ENCODE measurements around the gene SSU72. TPM values are rescaled to one million over a fixed set of nuclear protein-coding genes. Genes with fewer than 3 reads are reported as not detected.

The SSU72 gene
- total RNA-seq, 1 experiment from 2014 or later: 217 TPM

DNA sequence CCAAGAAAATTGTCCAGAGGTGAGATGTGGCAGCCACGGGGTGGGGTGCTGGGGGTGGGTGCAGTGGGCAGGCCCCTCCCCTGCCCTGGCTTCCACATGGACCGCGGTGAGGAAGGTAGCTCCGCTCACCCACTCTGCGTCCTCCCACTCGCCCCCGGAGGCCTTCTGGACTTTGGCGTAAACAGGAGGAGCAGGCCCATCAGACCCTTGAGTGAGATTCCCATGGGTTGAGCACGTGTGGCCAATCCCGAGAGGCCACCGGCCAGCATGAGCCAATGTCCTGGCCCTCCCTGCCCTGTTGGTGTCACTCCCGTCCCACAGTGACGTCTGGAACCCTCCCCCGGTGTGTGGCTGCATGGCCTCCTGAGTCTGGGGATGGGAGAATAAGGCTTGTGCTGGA, 26.1 kb downstream of the SSU72 start:
- no TSS peak for BruUV-seq (replicated peaks)
- intact Hi-C loops (cut with micrococcal nuclease; ENCODE audit: unreplicated experiment) (no loop called here), in situ Hi-C loops (cut with HindIII; ENCODE audit: low pct_unique_long_range_greater_than_20kb, low sequenced_read_pairs) (no loop called here)
- TF ChIP-seq TCF7L2 (IDR thresholded peaks at IDR 0.05; ENCODE audit: low read depth, low read length): no peak
- Histone ChIP-seq H3K4me3 (ENCODE audit: low read depth in 2 of 2, low read length in 2 of 2) (no peak overlapping the region), H3K36me3 (ENCODE audit: control insufficient read depth, insufficient read depth, low read length) (no peaks in the 10 kb centered on the region; the same call in none of the 2 replicates), H3K27me3 (ENCODE audit: control insufficient read depth, insufficient read depth, low read length) (no peaks in the 10 kb centered on the region), H3K27ac (ENCODE audit: low read length) (no peak overlapping the region), H3K4me1 (ENCODE audit: control insufficient read depth, insufficient read depth, low read length) (peaks cover 4% of the 10 kb centered on the region; the same call in 1 of the 2 replicates), H3K9me3 (ENCODE audit: control insufficient read depth, insufficient read depth, low read depth, low read length) (no peaks in the 10 kb centered on the region)
- DNase-seq (ENCODE audit: low read depth, low spot score) (no peak), ATAC-seq (no peak)
- ChIA-PET POLR2A (no interaction called here), CTCF (no interaction called here)

DNA sequence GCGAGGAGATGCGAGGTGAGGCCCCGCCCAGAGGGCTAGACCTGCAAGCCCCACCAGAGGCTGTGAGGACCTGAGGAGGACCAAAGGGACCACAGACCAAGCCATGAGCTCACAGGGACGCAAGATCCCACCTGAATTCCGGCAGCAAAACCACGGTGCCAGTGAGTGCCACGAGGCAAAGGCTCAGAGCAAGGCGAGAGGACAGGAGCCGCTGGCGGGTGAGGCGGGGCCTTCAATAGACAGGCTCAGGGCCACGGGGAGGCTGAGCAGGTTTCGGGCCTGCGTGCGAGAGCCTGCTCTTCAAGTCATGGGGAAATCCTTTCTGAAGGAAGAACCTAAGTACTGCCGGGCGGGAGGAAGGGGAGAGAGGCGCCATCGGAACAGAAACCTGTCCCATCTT, 27.2 kb downstream of the SSU72 start:
- H3K36me3 ChIP-seq (ENCODE audit: control insufficient read depth, insufficient read depth, low read length): no peaks in the 10 kb centered on the region; the same call in none of the 2 replicates
- CTCF ChIA-PET: no interaction called here
- no TSS peak for BruUV-seq (replicated peaks)

DNA sequence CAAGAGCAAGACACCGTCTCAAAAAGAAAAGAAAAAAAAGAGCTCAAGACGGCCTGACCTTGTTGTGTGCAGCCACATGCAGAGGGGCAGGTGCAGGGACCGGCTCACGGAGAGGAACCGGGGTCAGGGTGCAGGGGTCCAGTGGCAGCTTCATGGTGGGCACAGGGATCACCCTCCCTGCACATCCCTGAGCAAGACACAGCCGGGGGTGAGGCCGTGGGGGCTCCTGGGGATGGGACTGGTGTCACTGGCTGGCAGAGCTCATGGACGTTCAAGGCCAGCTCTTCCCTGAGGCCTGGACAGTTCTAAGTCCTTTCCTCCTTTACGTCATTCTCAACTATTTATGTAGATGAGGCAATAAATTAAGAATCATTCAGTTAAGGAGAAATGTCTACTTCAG, 27.7 kb downstream of the SSU72 start:
- Histone ChIP-seq H3K36me3 (ENCODE audit: control insufficient read depth, insufficient read depth, low read length) (no peaks in the 10 kb centered on the region; the same call in none of the 2 replicates), H3K9me3 (ENCODE audit: control insufficient read depth, insufficient read depth, low read depth, low read length) (no peaks in the 10 kb centered on the region), H3K27ac (ENCODE audit: low read length) (no peak overlapping the region), H3K27me3 (ENCODE audit: control insufficient read depth, insufficient read depth, low read length) (no peaks in the 10 kb centered on the region), H3K4me3 (ENCODE audit: low read depth in 2 of 2, low read length in 2 of 2) (no peak overlapping the region), H3K4me1 (ENCODE audit: control insufficient read depth, insufficient read depth, low read length) (peaks cover 4% of the 10 kb centered on the region; the same call in 1 of the 2 replicates)
- in situ Hi-C loops (cut with HindIII; ENCODE audit: low pct_unique_long_range_greater_than_20kb, low sequenced_read_pairs) (no loop called here), intact Hi-C loops (cut with micrococcal nuclease; ENCODE audit: unreplicated experiment) (no loop called here)
- BruUV-seq (replicated peaks): no TSS peak
- no peak for DNase-seq (ENCODE audit: low read depth, low spot score)
- no peak for TF ChIP-seq SIN3A (IDR thresholded peaks at IDR 0.05; ENCODE audit: borderline replicate concordance, insufficient read depth, low read depth, low read length)
- TF ChIP-seq, protein P1, sequence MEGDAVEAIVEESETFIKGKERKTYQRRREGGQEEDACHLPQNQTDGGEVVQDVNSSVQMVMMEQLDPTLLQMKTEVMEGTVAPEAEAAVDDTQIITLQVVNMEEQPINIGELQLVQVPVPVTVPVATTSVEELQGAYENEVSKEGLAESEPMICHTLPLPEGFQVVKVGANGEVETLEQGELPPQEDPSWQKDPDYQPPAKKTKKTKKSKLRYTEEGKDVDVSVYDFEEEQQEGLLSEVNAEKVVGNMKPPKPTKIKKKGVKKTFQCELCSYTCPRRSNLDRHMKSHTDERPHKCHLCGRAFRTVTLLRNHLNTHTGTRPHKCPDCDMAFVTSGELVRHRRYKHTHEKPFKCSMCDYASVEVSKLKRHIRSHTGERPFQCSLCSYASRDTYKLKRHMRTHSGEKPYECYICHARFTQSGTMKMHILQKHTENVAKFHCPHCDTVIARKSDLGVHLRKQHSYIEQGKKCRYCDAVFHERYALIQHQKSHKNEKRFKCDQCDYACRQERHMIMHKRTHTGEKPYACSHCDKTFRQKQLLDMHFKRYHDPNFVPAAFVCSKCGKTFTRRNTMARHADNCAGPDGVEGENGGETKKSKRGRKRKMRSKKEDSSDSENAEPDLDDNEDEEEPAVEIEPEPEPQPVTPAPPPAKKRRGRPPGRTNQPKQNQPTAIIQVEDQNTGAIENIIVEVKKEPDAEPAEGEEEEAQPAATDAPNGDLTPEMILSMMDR (IDR thresholded peaks at IDR 0.05): no peak
- TF ChIP-seq, protein P2, sequence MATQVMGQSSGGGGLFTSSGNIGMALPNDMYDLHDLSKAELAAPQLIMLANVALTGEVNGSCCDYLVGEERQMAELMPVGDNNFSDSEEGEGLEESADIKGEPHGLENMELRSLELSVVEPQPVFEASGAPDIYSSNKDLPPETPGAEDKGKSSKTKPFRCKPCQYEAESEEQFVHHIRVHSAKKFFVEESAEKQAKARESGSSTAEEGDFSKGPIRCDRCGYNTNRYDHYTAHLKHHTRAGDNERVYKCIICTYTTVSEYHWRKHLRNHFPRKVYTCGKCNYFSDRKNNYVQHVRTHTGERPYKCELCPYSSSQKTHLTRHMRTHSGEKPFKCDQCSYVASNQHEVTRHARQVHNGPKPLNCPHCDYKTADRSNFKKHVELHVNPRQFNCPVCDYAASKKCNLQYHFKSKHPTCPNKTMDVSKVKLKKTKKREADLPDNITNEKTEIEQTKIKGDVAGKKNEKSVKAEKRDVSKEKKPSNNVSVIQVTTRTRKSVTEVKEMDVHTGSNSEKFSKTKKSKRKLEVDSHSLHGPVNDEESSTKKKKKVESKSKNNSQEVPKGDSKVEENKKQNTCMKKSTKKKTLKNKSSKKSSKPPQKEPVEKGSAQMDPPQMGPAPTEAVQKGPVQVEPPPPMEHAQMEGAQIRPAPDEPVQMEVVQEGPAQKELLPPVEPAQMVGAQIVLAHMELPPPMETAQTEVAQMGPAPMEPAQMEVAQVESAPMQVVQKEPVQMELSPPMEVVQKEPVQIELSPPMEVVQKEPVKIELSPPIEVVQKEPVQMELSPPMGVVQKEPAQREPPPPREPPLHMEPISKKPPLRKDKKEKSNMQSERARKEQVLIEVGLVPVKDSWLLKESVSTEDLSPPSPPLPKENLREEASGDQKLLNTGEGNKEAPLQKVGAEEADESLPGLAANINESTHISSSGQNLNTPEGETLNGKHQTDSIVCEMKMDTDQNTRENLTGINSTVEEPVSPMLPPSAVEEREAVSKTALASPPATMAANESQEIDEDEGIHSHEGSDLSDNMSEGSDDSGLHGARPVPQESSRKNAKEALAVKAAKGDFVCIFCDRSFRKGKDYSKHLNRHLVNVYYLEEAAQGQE (IDR thresholded peaks at IDR 0.05; ENCODE audit: insufficient read depth in 1 of 2, low read depth in 2 of 2, low read length in 1 of 2): no peak
- TF ChIP-seq POLR2AphosphoS5 (IDR thresholded peaks at IDR 0.05; ENCODE audit: low read depth, low read length): no peak
- TF ChIP-seq TCF7L2 (IDR thresholded peaks at IDR 0.05; ENCODE audit: low read depth, low read length): no peak
- no peak for ATAC-seq
- CTCF ChIA-PET: no interaction called here
- POLR2A ChIA-PET: no interaction called here

More for the DNA sequence above, 27.2 kb downstream of the SSU72 start:
- peaks cover 4% of the 10 kb centered on the region; the same call in 1 of the 2 replicates for H3K4me1 ChIP-seq (ENCODE audit: control insufficient read depth, insufficient read depth, low read length)
- in situ Hi-C loops (cut with HindIII; ENCODE audit: low pct_unique_long_range_greater_than_20kb, low sequenced_read_pairs) (no loop called here), intact Hi-C loops (cut with micrococcal nuclease; ENCODE audit: unreplicated experiment) (no loop called here)
- ATAC-seq: no peak
- no peaks in the 10 kb centered on the region for H3K9me3 ChIP-seq (ENCODE audit: control insufficient read depth, insufficient read depth, low read depth, low read length)
- no peak overlapping the region for H3K4me3 ChIP-seq (ENCODE audit: low read depth in 2 of 2, low read length in 2 of 2)
- TF ChIP-seq POLR2AphosphoS5 (IDR thresholded peaks at IDR 0.05; ENCODE audit: low read depth, low read length): no peak
- POLR2A ChIA-PET: no interaction called here
- H3K27ac ChIP-seq (ENCODE audit: low read length): no peak overlapping the region
- DNase-seq (ENCODE audit: low read depth, low spot score): no peak
- H3K27me3 ChIP-seq (ENCODE audit: control insufficient read depth, insufficient read depth, low read length): no peaks in the 10 kb centered on the region

All from Panc1 (cell line).